ENCODE results near the gene CPS1. TPM values are rescaled to one million over a fixed set of nuclear protein-coding genes. Genes with fewer than 3 reads are reported as not detected.

Gene CPS1
- total RNA-seq = 1 to 10 TPM; 3.3 to 4.1 TPM

- Mint-ChIP-seq H3K4me1 (ENCODE audit: low read depth) (no peaks in the 10 kb centered on the region), H3K9me3 (no peaks in the 10 kb centered on the region), H3K27ac (no peak within 1 kb of the TSS), H3K4me3 (no peak within 1 kb of the TSS), H3K27me3 (ENCODE audit: low read depth) (no peaks in the 10 kb centered on the region), H3K36me3 (ENCODE audit: insufficient read depth in 2 of 2) (no peaks in the 10 kb centered on the region)
- DNase-seq (no peak), ATAC-seq (replicated peaks in 1 of 2) (no peak)
These were observed at the start of gene CPS1 for GRCh38 chr2:210556329-210556980. TSS of gene CPS1 (plus strand) at chr2:210556599. CDS start at chr2:210556734, 135 bp downstream.

GRCh38 chr2:210515911-210516310 lies 40.5 kb upstream of the CPS1 start:
- H3K27me3 Mint-ChIP-seq (ENCODE audit: low read depth) = peaks cover 16% of the 10 kb centered on the region
- no peak overlapping the region for H3K27ac Mint-ChIP-seq
- no peak overlapping the region for H3K4me3 Mint-ChIP-seq
- H3K9me3 Mint-ChIP-seq = peaks cover 4 to 8% of the 10 kb centered on the region in 2 donors
- ATAC-seq (replicated peaks in 1 of 2) = no peak
- H3K36me3 Mint-ChIP-seq (ENCODE audit: insufficient read depth in 2 of 2) = peaks cover 0 to 7% of the 10 kb centered on the region in 2 donors
- DNase-seq = no peak
- no peaks in the 10 kb centered on the region for H3K4me1 Mint-ChIP-seq (ENCODE audit: low read depth)

GRCh38 chr2:210517264-210517663 lies 39.1 kb upstream of the CPS1 start:
- Mint-ChIP-seq H3K4me1 (ENCODE audit: low read depth) (no peaks in the 10 kb centered on the region), H3K9me3 (peaks cover 4 to 8% of the 10 kb centered on the region in 2 donors), H3K27me3 (ENCODE audit: low read depth) (peaks cover 22% of the 10 kb centered on the region), H3K36me3 (ENCODE audit: insufficient read depth in 2 of 2) (peaks cover 0 to 7% of the 10 kb centered on the region in 2 donors), H3K4me3 (no peak overlapping the region), H3K27ac (no peak overlapping the region)
- ATAC-seq (replicated peaks in 1 of 2) (no peak), DNase-seq (no peak)

GRCh38 chr2:210519594-210519993 lies 36.8 kb upstream of the CPS1 start:
- no peak for ATAC-seq (replicated peaks in 1 of 2)
- no peaks in the 10 kb centered on the region for H3K4me1 Mint-ChIP-seq (ENCODE audit: low read depth)
- H3K27me3 Mint-ChIP-seq (ENCODE audit: low read depth) = peaks cover 25% of the 10 kb centered on the region
- H3K36me3 Mint-ChIP-seq (ENCODE audit: insufficient read depth in 2 of 2) = peaks cover 0 to 7% of the 10 kb centered on the region in 2 donors
- H3K27ac Mint-ChIP-seq = no peak overlapping the region
- no peak overlapping the region for H3K4me3 Mint-ChIP-seq
- no peak for DNase-seq
- H3K9me3 Mint-ChIP-seq = peaks cover 4 to 8% of the 10 kb centered on the region in 2 donors

GRCh38 chr2:210522399-210522798 lies 34.0 kb upstream of the CPS1 start:
- H3K36me3 Mint-ChIP-seq (ENCODE audit: insufficient read depth in 2 of 2) = no peaks in the 10 kb centered on the region
- ATAC-seq (replicated peaks in 1 of 2) (no peak), DNase-seq (no peak)
- H3K27me3 Mint-ChIP-seq (ENCODE audit: low read depth) = peaks cover 15% of the 10 kb centered on the region
- H3K4me1 Mint-ChIP-seq (ENCODE audit: low read depth) = no peaks in the 10 kb centered on the region
- H3K9me3 Mint-ChIP-seq = no peaks in the 10 kb centered on the region
- H3K4me3 Mint-ChIP-seq = no peak overlapping the region
- no peak overlapping the region for H3K27ac Mint-ChIP-seq

GRCh38 chr2:210523650-210524289 lies 32.6 kb upstream of the CPS1 start:
- Mint-ChIP-seq H3K27me3 (ENCODE audit: low read depth) (peaks cover 15% of the 10 kb centered on the region), H3K9me3 (no peaks in the 10 kb centered on the region), H3K27ac (no peak overlapping the region), H3K4me1 (ENCODE audit: low read depth) (no peaks in the 10 kb centered on the region), H3K36me3 (ENCODE audit: insufficient read depth in 2 of 2) (no peaks in the 10 kb centered on the region), H3K4me3 (no peak overlapping the region)
- ATAC-seq (replicated peaks in 1 of 2) (no peak), DNase-seq (no peak)

GRCh38 chr2:210524533-210524932 lies 31.9 kb upstream of the CPS1 start:
- Mint-ChIP-seq H3K27me3 (ENCODE audit: low read depth) (peaks cover 15% of the 10 kb centered on the region), H3K4me3 (no peak overlapping the region), H3K9me3 (no peaks in the 10 kb centered on the region), H3K36me3 (ENCODE audit: insufficient read depth in 2 of 2) (no peaks in the 10 kb centered on the region), H3K4me1 (ENCODE audit: low read depth) (no peaks in the 10 kb centered on the region), H3K27ac (no peak overlapping the region)
- no peak for DNase-seq
- no peak for ATAC-seq (replicated peaks in 1 of 2)

- Mint-ChIP-seq H3K4me1 (ENCODE audit: low read depth) (no peaks in the 10 kb centered on the region), H3K4me3 (no peak overlapping the region), H3K9me3 (no peaks in the 10 kb centered on the region), H3K27me3 (ENCODE audit: low read depth) (peaks cover 2% of the 10 kb centered on the region), H3K27ac (no peak overlapping the region), H3K36me3 (ENCODE audit: insufficient read depth in 2 of 2) (no peaks in the 10 kb centered on the region)
- ATAC-seq (replicated peaks in 1 of 2) (no peak), DNase-seq (no peak)
These were observed 29.1 kb upstream of the CPS1 start for GRCh38 chr2:210527286-210527685.

- H3K27ac Mint-ChIP-seq = no peak overlapping the region
- no peak for ATAC-seq (replicated peaks in 1 of 2)
- H3K9me3 Mint-ChIP-seq = no peaks in the 10 kb centered on the region
- no peaks in the 10 kb centered on the region for H3K27me3 Mint-ChIP-seq (ENCODE audit: low read depth)
- no peak for DNase-seq
- no peaks in the 10 kb centered on the region for H3K4me1 Mint-ChIP-seq (ENCODE audit: low read depth)
- H3K4me3 Mint-ChIP-seq = no peak overlapping the region
- no peaks in the 10 kb centered on the region for H3K36me3 Mint-ChIP-seq (ENCODE audit: insufficient read depth in 2 of 2)
These were observed 27.7 kb upstream of the CPS1 start for GRCh38 chr2:210528716-210529115.

- Mint-ChIP-seq H3K4me1 (ENCODE audit: low read depth) (no peaks in the 10 kb centered on the region), H3K4me3 (no peak overlapping the region), H3K27me3 (ENCODE audit: low read depth) (peaks cover 5% of the 10 kb centered on the region), H3K27ac (no peak overlapping the region), H3K36me3 (ENCODE audit: insufficient read depth in 2 of 2) (no peaks in the 10 kb centered on the region), H3K9me3 (no peaks in the 10 kb centered on the region)
- no peak for ATAC-seq (replicated peaks in 1 of 2)
- no peak for DNase-seq
These were observed 25.3 kb upstream of the CPS1 start for GRCh38 chr2:210531050-210531449.

GRCh38 chr2:210531482-210531881 lies 24.9 kb upstream of the CPS1 start:
- DNase-seq = no peak
- no peaks in the 10 kb centered on the region for H3K9me3 Mint-ChIP-seq
- H3K36me3 Mint-ChIP-seq (ENCODE audit: insufficient read depth in 2 of 2) = no peaks in the 10 kb centered on the region
- H3K4me3 Mint-ChIP-seq = no peak overlapping the region
- no peak for ATAC-seq (replicated peaks in 1 of 2)
- peaks cover 5% of the 10 kb centered on the region for H3K27me3 Mint-ChIP-seq (ENCODE audit: low read depth)
- H3K27ac Mint-ChIP-seq = no peak overlapping the region
- no peaks in the 10 kb centered on the region for H3K4me1 Mint-ChIP-seq (ENCODE audit: low read depth)

GRCh38 chr2:210533389-210533788 lies 23.0 kb upstream of the CPS1 start:
- no peak overlapping the region for H3K4me3 Mint-ChIP-seq
- H3K9me3 Mint-ChIP-seq = no peaks in the 10 kb centered on the region
- no peak for ATAC-seq (replicated peaks in 1 of 2)
- H3K27ac Mint-ChIP-seq = no peak overlapping the region
- H3K27me3 Mint-ChIP-seq (ENCODE audit: low read depth) = peaks cover 5% of the 10 kb centered on the region
- no peaks in the 10 kb centered on the region for H3K36me3 Mint-ChIP-seq (ENCODE audit: insufficient read depth in 2 of 2)
- no peak for DNase-seq
- H3K4me1 Mint-ChIP-seq (ENCODE audit: low read depth) = no peaks in the 10 kb centered on the region

GRCh38 chr2:210534879-210535278 lies 21.5 kb upstream of the CPS1 start:
- Mint-ChIP-seq H3K27ac (no peak overlapping the region), H3K4me1 (ENCODE audit: low read depth) (no peaks in the 10 kb centered on the region), H3K4me3 (no peak overlapping the region), H3K9me3 (no peaks in the 10 kb centered on the region), H3K27me3 (ENCODE audit: low read depth) (peaks cover 5% of the 10 kb centered on the region), H3K36me3 (ENCODE audit: insufficient read depth in 2 of 2) (no peaks in the 10 kb centered on the region)
- DNase-seq (no peak), ATAC-seq (replicated peaks in 1 of 2) (no peak)
